Loucy (cell line): ENCODE results near the gene MAML2.

Source experiments
- H2AFZ ChIP-seq: fragments of 200-600 bp; sonication (generic); 2 replicates; pipeline ENCODE4 v1.6.0; 2016; ENCODE audit warnings: antibody characterized with exemption, mild to moderate bottlenecking, low read length, moderate library complexity
- H3F3A ChIP-seq: fragments of 200-600 bp; 2 replicates; pipeline ENCODE4 v1.6.0; 2016; ENCODE audit warnings: antibody characterized with exemption, low read depth, mild to moderate bottlenecking
- H3K27me3 ChIP-seq: fragments of 200-600 bp; sonication (generic); 2 replicates; pipeline ENCODE4 v1.6.1; 2014; ENCODE audit warnings: low read length, mild to moderate bottlenecking; ENCODE audit not compliant: insufficient read depth, poor library complexity, severe bottlenecking
- H3K36me3 ChIP-seq: fragments of 200-600 bp; sonication (generic); 2 replicates; pipeline ENCODE4 v1.6.1; 2016; ENCODE audit warnings: low read length; ENCODE audit not compliant: insufficient read depth
- H3K4me1 ChIP-seq: fragments of 200-600 bp; sonication (generic); 2 replicates; pipeline ENCODE4 v1.5.1; 2014; ENCODE audit warnings: low read length, mild to moderate bottlenecking; ENCODE audit not compliant: insufficient read depth, poor library complexity, severe bottlenecking
- H3K4me2 ChIP-seq: fragments of 200-600 bp; sonication (generic); 2 replicates; pipeline ENCODE4 v1.6.0; 2014; ENCODE audit warnings: antibody characterized with exemption, low read length, low read depth, mild to moderate bottlenecking; ENCODE audit not compliant: poor library complexity, severe bottlenecking
- H3K4me3 ChIP-seq: fragments of 200-600 bp; sonication (generic); 2 replicates; pipeline ENCODE4 v1.5.1; 2014; ENCODE audit warnings: low read length, mild to moderate bottlenecking, mixed read lengths; ENCODE audit not compliant: poor library complexity, severe bottlenecking
- H3K79me2 ChIP-seq: fragments of 200-600 bp; sonication (generic); 2 replicates; pipeline ENCODE4 v1.6.1; 2014; ENCODE audit warnings: low read length; ENCODE audit not compliant: insufficient read depth
- H3K9ac ChIP-seq: fragments of 200-600 bp; sonication (generic); 2 replicates; pipeline ENCODE4 v1.6.0; 2014; ENCODE audit warnings: mild to moderate bottlenecking, low read depth, low read length, moderate library complexity; ENCODE audit not compliant: poor library complexity, severe bottlenecking
- H3K9me2 ChIP-seq: fragments of 200-600 bp; sonication (generic); replicated peaks from 2 replicates; pipeline ENCODE4 v1.6.1; 2016; ENCODE audit warnings: low read depth, low read length, mixed read lengths
- H3K9me3 ChIP-seq: fragments of 200-600 bp; sonication (generic); 2 replicates; pipeline ENCODE4 v1.6.1; 2014; ENCODE audit warnings: mild to moderate bottlenecking, antibody characterized with exemption, low read length, low read depth; ENCODE audit not compliant: insufficient read depth
- H4K20me1 ChIP-seq: fragments of 200-600 bp; sonication (generic); 2 replicates; pipeline ENCODE4 v1.6.0; 2014; ENCODE audit warnings: antibody characterized with exemption, low read length, mild to moderate bottlenecking; ENCODE audit not compliant: insufficient read depth, poor library complexity, severe bottlenecking
- CTCF ChIP-seq: fragments of 200-600 bp; sonication (generic); conservative IDR thresholded peaks from 2 replicates; pipeline ENCODE4 v1.5.1; 2014; ENCODE audit warnings: mild to moderate bottlenecking, antibody characterized with exemption, low read length
- EZH2phosphoT487 ChIP-seq: fragments of 200-600 bp; IDR thresholded peaks from 2 replicates; pipeline ENCODE4 v1.6.1; 2018; ENCODE audit warnings: antibody characterized with exemption, mild to moderate bottlenecking, moderate library complexity, borderline replicate concordance

MAML2 gene

DNA sequence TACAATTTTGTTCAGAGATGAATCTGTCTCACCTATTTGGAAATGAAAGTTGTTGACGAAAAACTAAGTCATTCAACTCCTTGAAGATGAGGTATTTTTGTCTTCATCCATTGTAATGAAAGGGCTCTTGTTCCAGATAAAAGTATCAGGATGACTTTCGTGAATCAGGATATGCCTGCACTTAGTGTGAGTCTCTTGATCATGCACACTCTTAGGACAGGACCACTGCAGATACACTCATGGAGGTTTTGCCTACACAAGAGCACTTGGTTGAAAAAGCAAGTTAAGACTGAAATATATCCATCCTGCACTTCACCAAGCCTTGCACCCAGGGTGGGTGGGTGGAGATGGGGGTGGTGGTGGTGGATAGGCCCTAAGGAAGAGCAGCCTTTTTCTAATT, 298.2 kb downstream of the MAML2 start:
- Histone ChIP-seq H3K9me2 (no peaks in the 10 kb centered on the region), H3F3A (no peaks in the 10 kb centered on the region), H2AFZ (no peak overlapping the region), H3K79me2 (no peaks in the 10 kb centered on the region), H3K4me3 (no peak overlapping the region), H4K20me1 (no peaks in the 10 kb centered on the region), H3K4me1 (no peaks in the 10 kb centered on the region), H3K36me3 (no peaks in the 10 kb centered on the region), H3K4me2 (no peak overlapping the region), H3K27me3 (no peaks in the 10 kb centered on the region), H3K9ac (no peak overlapping the region), H3K9me3 (no peaks in the 10 kb centered on the region)
- TF ChIP-seq EZH2phosphoT487 = no peak
- TF ChIP-seq CTCF = no peak

DNA sequence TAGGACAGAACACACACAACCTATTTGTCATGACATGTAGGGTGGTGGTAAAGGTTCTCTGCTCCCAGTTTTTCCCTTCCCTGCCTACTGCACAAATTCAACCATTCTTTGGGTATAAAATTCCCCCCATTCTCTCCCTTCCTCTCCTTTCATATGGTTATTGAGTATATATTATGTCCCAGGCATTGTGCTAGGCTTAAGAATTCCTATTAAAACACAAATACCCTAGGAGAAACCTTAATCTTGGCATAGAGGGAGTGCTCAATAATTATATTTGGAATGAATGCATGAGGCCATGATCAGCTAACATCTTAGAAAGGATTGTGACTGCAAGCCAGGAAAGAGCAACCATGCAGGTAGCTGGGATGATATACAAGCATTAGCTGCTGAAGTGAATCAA, 298.7 kb downstream of the MAML2 start:
- TF ChIP-seq EZH2phosphoT487 (no peak), CTCF (no peak)
- no peaks in the 10 kb centered on the region for H3K4me1 ChIP-seq
- no peaks in the 10 kb centered on the region for H3K36me3 ChIP-seq
- H2AFZ ChIP-seq = no peak overlapping the region
- H3K4me3 ChIP-seq = no peak overlapping the region
- H3K27me3 ChIP-seq = no peaks in the 10 kb centered on the region
- no peaks in the 10 kb centered on the region for H4K20me1 ChIP-seq
- no peaks in the 10 kb centered on the region for H3K9me3 ChIP-seq
- H3K79me2 ChIP-seq = no peaks in the 10 kb centered on the region
- H3K9me2 ChIP-seq = no peaks in the 10 kb centered on the region
- H3K9ac ChIP-seq = no peak overlapping the region
- H3F3A ChIP-seq = no peaks in the 10 kb centered on the region
- H3K4me2 ChIP-seq = no peak overlapping the region

GRCh38 chr11:96043291-96043690, 299.7 kb downstream of the MAML2 start:
- H3K36me3 ChIP-seq = no peaks in the 10 kb centered on the region
- H3F3A ChIP-seq = no peaks in the 10 kb centered on the region
- no peak overlapping the region for H2AFZ ChIP-seq
- no peak overlapping the region for H3K4me2 ChIP-seq
- H3K27me3 ChIP-seq = no peaks in the 10 kb centered on the region
- H3K4me1 ChIP-seq = no peaks in the 10 kb centered on the region
- no peaks in the 10 kb centered on the region for H3K79me2 ChIP-seq
- no peaks in the 10 kb centered on the region for H3K9me3 ChIP-seq
- H4K20me1 ChIP-seq = no peaks in the 10 kb centered on the region
- no peaks in the 10 kb centered on the region for H3K9me2 ChIP-seq
- no peak overlapping the region for H3K9ac ChIP-seq
- no peak for TF ChIP-seq CTCF
- no peak for TF ChIP-seq EZH2phosphoT487
- no peak overlapping the region for H3K4me3 ChIP-seq
